ENCODE data around the gene ZNF668.

Gene ZNF668

GRCh38 chr16:31064882-31065461 is 9.1 kb downstream of the ZNF668 start:
- no peak overlapping the region for H3K4me3 ChIP-seq (ENCODE audit: low read depth, low read length)
- no peak for TF ChIP-seq CTCF (IDR thresholded peaks at IDR 0.05; ENCODE audit: borderline replicate concordance, insufficient read depth, low read depth, low read length)

- no peak overlapping the region for H3K4me3 ChIP-seq (ENCODE audit: low read depth, low read length)
- no peak for TF ChIP-seq CTCF (IDR thresholded peaks at IDR 0.05; ENCODE audit: borderline replicate concordance, insufficient read depth, low read depth, low read length)
Measured at GRCh38 chr16:31063843-31064611, 10.0 kb downstream of the ZNF668 start.

GRCh38 chr16:31063495-31063842 is 10.6 kb downstream of the ZNF668 start:
- TF ChIP-seq CTCF (IDR thresholded peaks at IDR 0.05; ENCODE audit: borderline replicate concordance, insufficient read depth, low read depth, low read length) = no peak

GRCh38 chr16:31061813-31062440 is 12.1 kb downstream of the ZNF668 start:
- no peak for TF ChIP-seq CTCF (IDR thresholded peaks at IDR 0.05; ENCODE audit: borderline replicate concordance, insufficient read depth, low read depth, low read length)
- no peak overlapping the region for H3K4me3 ChIP-seq (ENCODE audit: low read depth, low read length)

More at GRCh38 chr16:31063495-31063842, 10.6 kb downstream of the ZNF668 start:
- H3K4me3 ChIP-seq (ENCODE audit: low read depth, low read length) = no peak overlapping the region

DNA sequence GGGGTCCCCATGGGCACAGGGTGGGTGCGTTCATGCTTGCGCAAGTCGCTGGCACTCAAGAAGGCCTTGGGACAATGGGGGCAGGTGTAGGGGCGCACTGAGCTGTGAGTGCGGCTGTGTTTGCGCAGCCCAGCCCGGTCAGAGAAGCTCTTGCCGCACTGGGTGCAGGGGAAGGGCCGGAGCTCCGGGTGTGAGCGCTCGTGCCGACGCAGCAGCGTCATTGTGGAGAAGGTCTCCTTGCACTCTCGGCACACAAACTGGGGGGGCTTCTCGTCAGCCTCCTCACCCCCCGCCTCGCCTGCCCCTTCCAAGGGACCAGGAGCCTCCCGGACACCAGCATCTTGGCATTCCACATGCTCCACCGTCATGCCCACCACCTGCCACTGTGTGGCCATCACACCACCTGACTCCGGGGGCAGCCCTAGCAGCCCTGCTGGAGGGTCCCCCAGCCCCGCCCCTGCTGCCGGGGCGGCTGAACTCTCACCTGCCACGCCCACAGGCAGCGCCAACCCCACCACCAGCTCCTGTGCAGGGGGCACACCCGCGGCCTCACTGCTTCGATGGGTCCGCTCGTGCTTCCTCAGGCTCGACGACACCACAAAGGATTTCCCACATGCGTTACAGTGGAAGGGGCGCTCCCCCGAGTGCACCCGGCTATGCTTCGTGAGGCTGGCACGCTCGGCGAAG is 12.8 kb downstream of the ZNF668 start:
- TF ChIP-seq CTCF (IDR thresholded peaks at IDR 0.05; ENCODE audit: borderline replicate concordance, insufficient read depth, low read depth, low read length) = no peak
- no peak overlapping the region for H3K4me3 ChIP-seq (ENCODE audit: low read depth, low read length)

- no peak for TF ChIP-seq CTCF (IDR thresholded peaks at IDR 0.05; ENCODE audit: borderline replicate concordance, insufficient read depth, low read depth, low read length)
- no peak overlapping the region for H3K4me3 ChIP-seq (ENCODE audit: low read depth, low read length)
Measured at GRCh38 chr16:31055613-31056012, 18.4 kb downstream of the ZNF668 start.
